ENCODE measurements around the gene PHF12. TPM values are rescaled to one million over a fixed set of nuclear protein-coding genes. Genes with fewer than 3 reads are reported as not detected.

The PHF12 gene
- total RNA-seq, 1 donor from 2014 or later = 33.6 TPM

DNA sequence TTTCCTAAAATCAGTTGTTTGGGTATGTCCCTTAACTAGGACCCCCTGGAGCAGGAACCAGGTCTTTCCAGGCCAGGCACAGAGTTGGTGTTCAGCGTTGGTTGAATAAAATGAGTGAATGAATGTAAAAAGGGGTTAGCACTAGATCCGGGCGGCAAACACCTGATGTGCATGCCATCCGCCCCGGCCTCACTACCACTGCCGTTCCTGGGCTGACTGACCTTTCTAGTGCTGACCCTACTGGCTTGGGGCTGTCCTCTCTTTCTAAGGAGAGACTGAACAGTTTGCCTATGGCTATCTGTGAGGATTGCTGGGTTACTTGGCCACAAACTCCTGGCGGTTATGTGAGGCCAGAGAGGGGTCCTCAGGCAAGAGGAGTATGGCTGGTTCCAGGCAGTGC, 10.1 kb upstream of the PHF12 start:
- Mint-ChIP-seq H3K9me3 (ENCODE audit: low read depth) (no peaks in the 10 kb centered on the region), H3K36me3 (ENCODE audit: low read depth) (no peaks in the 10 kb centered on the region), H3K4me1 (ENCODE audit: low read depth) (no peaks in the 10 kb centered on the region), H3K27ac (ENCODE audit: unreplicated experiment) (no peak overlapping the region), H3K27me3 (ENCODE audit: low read depth) (peaks cover 15% of the 10 kb centered on the region), H3K4me3 (ENCODE audit: unreplicated experiment) (no peak overlapping the region)
- TF ChIP-seq, protein P1, sequence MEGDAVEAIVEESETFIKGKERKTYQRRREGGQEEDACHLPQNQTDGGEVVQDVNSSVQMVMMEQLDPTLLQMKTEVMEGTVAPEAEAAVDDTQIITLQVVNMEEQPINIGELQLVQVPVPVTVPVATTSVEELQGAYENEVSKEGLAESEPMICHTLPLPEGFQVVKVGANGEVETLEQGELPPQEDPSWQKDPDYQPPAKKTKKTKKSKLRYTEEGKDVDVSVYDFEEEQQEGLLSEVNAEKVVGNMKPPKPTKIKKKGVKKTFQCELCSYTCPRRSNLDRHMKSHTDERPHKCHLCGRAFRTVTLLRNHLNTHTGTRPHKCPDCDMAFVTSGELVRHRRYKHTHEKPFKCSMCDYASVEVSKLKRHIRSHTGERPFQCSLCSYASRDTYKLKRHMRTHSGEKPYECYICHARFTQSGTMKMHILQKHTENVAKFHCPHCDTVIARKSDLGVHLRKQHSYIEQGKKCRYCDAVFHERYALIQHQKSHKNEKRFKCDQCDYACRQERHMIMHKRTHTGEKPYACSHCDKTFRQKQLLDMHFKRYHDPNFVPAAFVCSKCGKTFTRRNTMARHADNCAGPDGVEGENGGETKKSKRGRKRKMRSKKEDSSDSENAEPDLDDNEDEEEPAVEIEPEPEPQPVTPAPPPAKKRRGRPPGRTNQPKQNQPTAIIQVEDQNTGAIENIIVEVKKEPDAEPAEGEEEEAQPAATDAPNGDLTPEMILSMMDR (IDR thresholded peaks at IDR 0.05) = no peak
- DNase-seq (ENCODE audit: low spot score) = peak; percentile 48

DNA sequence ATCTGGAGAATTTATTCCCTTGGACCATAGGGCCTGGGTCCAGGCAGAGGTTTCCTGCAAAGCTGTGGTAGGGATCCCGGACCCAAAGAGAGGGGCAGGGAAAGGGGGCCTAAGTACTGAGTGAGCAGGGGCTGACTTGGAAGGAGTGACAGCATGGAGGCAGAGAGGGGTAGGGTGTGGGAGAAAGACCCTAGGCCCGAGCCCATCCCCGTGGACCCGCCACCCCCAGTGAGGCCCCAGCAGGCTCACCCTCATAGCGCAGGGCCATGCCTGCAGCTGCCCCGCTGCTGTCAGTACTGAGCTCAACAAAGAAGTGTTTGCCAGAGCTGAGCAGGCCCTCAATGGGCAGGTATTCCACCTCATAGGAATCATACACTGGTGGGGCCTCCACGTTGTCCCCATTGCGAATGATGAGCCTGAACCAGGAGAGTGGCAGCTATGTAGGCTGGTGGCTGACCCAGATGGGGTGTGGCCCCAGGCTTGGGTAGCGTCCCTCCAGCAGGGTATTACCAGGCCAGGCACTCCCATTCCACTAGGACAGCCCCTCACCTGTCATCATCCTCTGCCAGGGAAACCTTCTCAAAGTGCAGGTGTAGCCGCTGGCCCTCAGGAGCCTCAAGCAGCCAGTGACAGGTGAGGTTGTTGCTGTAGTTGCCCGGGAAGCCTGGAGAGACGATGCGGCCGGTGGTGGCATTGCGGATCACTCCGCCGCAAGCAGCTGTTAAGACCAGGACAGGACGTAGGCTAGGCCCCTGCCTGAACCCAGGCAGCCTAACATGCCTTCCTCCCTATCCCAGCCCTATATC, 9.1 kb upstream of the PHF12 start:
- Mint-ChIP-seq H3K36me3 (ENCODE audit: low read depth) (no peaks in the 10 kb centered on the region), H3K4me1 (ENCODE audit: low read depth) (no peaks in the 10 kb centered on the region), H3K27me3 (ENCODE audit: low read depth) (peaks cover 15% of the 10 kb centered on the region), H3K4me3 (ENCODE audit: unreplicated experiment) (no peak overlapping the region), H3K27ac (ENCODE audit: unreplicated experiment) (no peak overlapping the region), H3K9me3 (ENCODE audit: low read depth) (no peaks in the 10 kb centered on the region)
- peak; percentile 72 for DNase-seq (ENCODE audit: low spot score)
- TF ChIP-seq, protein P1 (IDR thresholded peaks at IDR 0.05) = no peak

DNA sequence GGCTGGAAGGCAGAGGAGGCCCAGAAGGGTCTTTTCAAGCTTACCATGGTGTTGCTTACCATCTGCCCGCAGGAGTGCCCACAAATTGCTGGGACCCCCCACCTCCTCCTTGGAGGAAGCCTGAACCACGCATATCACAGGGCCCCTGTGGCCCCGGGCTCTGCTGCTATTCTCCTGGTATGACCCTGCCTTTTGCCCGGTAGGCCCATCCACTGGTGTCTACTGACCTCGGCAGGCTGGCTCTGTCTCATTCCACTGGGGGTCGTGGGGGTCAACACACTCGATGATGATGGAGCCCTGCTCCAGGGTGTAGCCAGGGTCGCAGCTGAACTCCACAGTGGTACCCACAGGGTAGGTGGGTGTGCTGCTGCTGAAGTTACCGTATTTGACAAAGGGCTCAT, 8.2 kb upstream of the PHF12 start:
- peak; percentile 81 for DNase-seq (ENCODE audit: low spot score)
- no peak overlapping the region for H3K4me3 Mint-ChIP-seq (ENCODE audit: unreplicated experiment)
- TF ChIP-seq, protein P1 (IDR thresholded peaks at IDR 0.05) = no peak
- no peak overlapping the region for H3K27ac Mint-ChIP-seq (ENCODE audit: unreplicated experiment)
- peaks cover 15% of the 10 kb centered on the region for H3K27me3 Mint-ChIP-seq (ENCODE audit: low read depth)
- H3K9me3 Mint-ChIP-seq (ENCODE audit: low read depth) = no peaks in the 10 kb centered on the region
- no peaks in the 10 kb centered on the region for H3K4me1 Mint-ChIP-seq (ENCODE audit: low read depth)
- no peaks in the 10 kb centered on the region for H3K36me3 Mint-ChIP-seq (ENCODE audit: low read depth)

DNA sequence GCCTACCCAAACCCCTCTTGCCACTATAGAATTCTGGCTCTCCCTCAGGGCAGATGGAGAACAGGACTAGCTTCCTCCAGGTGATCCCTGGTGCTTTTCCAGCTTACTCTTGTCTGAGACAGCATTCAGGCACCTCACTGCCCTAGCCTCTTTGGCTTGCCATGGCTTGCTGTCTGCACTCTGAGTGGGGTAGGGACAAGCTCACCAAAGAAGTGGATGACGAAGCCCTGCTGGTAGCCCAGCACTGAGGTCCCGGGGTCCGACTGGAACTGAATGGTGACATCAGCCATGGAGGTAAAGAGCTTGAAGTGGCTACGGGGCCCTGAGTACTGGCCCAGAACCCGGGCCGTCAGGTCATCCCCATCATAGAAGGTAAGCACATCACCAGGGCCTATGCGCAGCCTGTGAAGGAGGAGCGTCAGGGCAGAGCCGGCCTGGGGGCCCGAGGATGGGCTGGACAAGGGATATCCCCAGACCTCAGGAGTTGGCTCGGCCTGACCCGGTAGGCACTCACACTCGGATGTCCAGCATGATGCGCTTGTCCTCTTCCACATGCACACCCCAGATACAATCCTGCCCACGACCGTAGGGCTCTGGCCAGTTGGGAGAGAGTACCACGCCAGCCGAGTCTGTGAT, 7.6 kb upstream of the PHF12 start:
- Mint-ChIP-seq H3K36me3 (ENCODE audit: low read depth) (no peaks in the 10 kb centered on the region), H3K27ac (ENCODE audit: unreplicated experiment) (no peak overlapping the region)

DNA sequence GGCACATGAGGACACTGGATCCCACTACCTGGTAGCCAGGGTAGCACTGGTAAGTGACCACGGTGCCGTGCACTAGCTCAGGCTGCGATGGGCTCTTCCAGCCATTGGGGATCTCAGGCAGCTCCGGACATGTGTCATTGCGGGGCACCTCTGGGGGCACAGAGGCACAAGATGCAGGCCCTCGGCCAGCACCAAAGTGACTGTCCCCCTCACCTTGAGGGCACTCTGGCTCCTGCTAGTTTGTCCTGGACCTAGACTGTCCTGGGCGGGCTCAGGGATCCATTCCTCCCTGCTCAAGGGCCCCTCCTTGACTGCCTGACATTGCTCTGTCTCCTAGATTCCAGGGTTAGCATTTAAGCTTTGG, 6.7 kb upstream of the PHF12 start:
- Mint-ChIP-seq H3K4me3 (ENCODE audit: unreplicated experiment) (no peak overlapping the region), H3K27me3 (ENCODE audit: low read depth) (peaks cover 2% of the 10 kb centered on the region), H3K9me3 (ENCODE audit: low read depth) (no peaks in the 10 kb centered on the region), H3K4me1 (ENCODE audit: low read depth) (peaks cover 4% of the 10 kb centered on the region), H3K36me3 (ENCODE audit: low read depth) (no peaks in the 10 kb centered on the region), H3K27ac (ENCODE audit: unreplicated experiment) (no peak overlapping the region)
- DNase-seq (ENCODE audit: low spot score) = no peak
- TF ChIP-seq, protein P1 (IDR thresholded peaks at IDR 0.05) = no peak

More for the DNA sequence above, 7.6 kb upstream of the PHF12 start:
- Mint-ChIP-seq H3K9me3 (ENCODE audit: low read depth) (no peaks in the 10 kb centered on the region), H3K4me1 (ENCODE audit: low read depth) (no peaks in the 10 kb centered on the region), H3K27me3 (ENCODE audit: low read depth) (peaks cover 11% of the 10 kb centered on the region), H3K4me3 (ENCODE audit: unreplicated experiment) (no peak overlapping the region)
- DNase-seq (ENCODE audit: low spot score) = peak; percentile 92
- TF ChIP-seq, protein P1 (IDR thresholded peaks at IDR 0.05) = no peak

Data from chondrocyte (in vitro differentiated cells).